ENCODE measurements around the gene ZG16B.

ZG16B gene

GRCh38 chr16:2787961-2788360 is 42.1 kb upstream of the ZG16B start:
- H3K36me3 ChIP-seq (ENCODE audit: control insufficient read depth, insufficient read depth, low read length) = no peaks in the 10 kb centered on the region
- H3K4me1 ChIP-seq (ENCODE audit: control insufficient read depth, insufficient read depth, low read length, poor library complexity, severe bottlenecking) = peaks cover 18% of the 10 kb centered on the region
- no peaks in the 10 kb centered on the region for H3K9me3 ChIP-seq (ENCODE audit: control insufficient read depth, low read length)
- no peaks in the 10 kb centered on the region for H3K27me3 ChIP-seq (replicated peaks; ENCODE audit: control insufficient read depth, insufficient read depth, low read length, poor library complexity, severe bottlenecking)
- H3K4me3 ChIP-seq (ENCODE audit: insufficient read depth, low read depth, low read length, poor library complexity, severe bottlenecking) = no peak overlapping the region
- no peak overlapping the region for H3K27ac ChIP-seq (ENCODE audit: insufficient read depth, low read length, poor library complexity, severe bottlenecking)
- no peak for DNase-seq

GRCh38 chr16:2790631-2791030 is 39.5 kb upstream of the ZG16B start:
- Histone ChIP-seq H3K27me3 (replicated peaks; ENCODE audit: control insufficient read depth, insufficient read depth, low read length, poor library complexity, severe bottlenecking) (no peaks in the 10 kb centered on the region), H3K4me3 (ENCODE audit: insufficient read depth, low read depth, low read length, poor library complexity, severe bottlenecking) (no peak overlapping the region), H3K27ac (ENCODE audit: insufficient read depth, low read length, poor library complexity, severe bottlenecking) (no peak overlapping the region), H3K4me1 (ENCODE audit: control insufficient read depth, insufficient read depth, low read length, poor library complexity, severe bottlenecking) (peaks cover 8% of the 10 kb centered on the region), H3K9me3 (ENCODE audit: control insufficient read depth, low read length) (no peaks in the 10 kb centered on the region), H3K36me3 (ENCODE audit: control insufficient read depth, insufficient read depth, low read length) (no peaks in the 10 kb centered on the region)
- no peak for DNase-seq

GRCh38 chr16:2791174-2791573 is 38.9 kb upstream of the ZG16B start:
- Histone ChIP-seq H3K36me3 (ENCODE audit: control insufficient read depth, insufficient read depth, low read length) (no peaks in the 10 kb centered on the region), H3K9me3 (ENCODE audit: control insufficient read depth, low read length) (no peaks in the 10 kb centered on the region), H3K27me3 (replicated peaks; ENCODE audit: control insufficient read depth, insufficient read depth, low read length, poor library complexity, severe bottlenecking) (no peaks in the 10 kb centered on the region), H3K4me3 (ENCODE audit: insufficient read depth, low read depth, low read length, poor library complexity, severe bottlenecking) (no peak overlapping the region), H3K27ac (ENCODE audit: insufficient read depth, low read length, poor library complexity, severe bottlenecking) (no peak overlapping the region), H3K4me1 (ENCODE audit: control insufficient read depth, insufficient read depth, low read length, poor library complexity, severe bottlenecking) (peaks cover 2% of the 10 kb centered on the region)
- DNase-seq = no peak

- Histone ChIP-seq H3K4me3 (ENCODE audit: insufficient read depth, low read depth, low read length, poor library complexity, severe bottlenecking) (no peak overlapping the region), H3K4me1 (ENCODE audit: control insufficient read depth, insufficient read depth, low read length, poor library complexity, severe bottlenecking) (no peaks in the 10 kb centered on the region), H3K36me3 (ENCODE audit: control insufficient read depth, insufficient read depth, low read length) (no peaks in the 10 kb centered on the region), H3K9me3 (ENCODE audit: control insufficient read depth, low read length) (no peaks in the 10 kb centered on the region), H3K27ac (ENCODE audit: insufficient read depth, low read length, poor library complexity, severe bottlenecking) (no peak overlapping the region), H3K27me3 (replicated peaks; ENCODE audit: control insufficient read depth, insufficient read depth, low read length, poor library complexity, severe bottlenecking) (no peaks in the 10 kb centered on the region)
- no peak for DNase-seq
Observed at GRCh38 chr16:2792940-2793339, 37.2 kb upstream of the ZG16B start.

GRCh38 chr16:2795395-2796143 is 34.5 kb upstream of the ZG16B start:
- no peak overlapping the region for H3K27ac ChIP-seq (ENCODE audit: insufficient read depth, low read length, poor library complexity, severe bottlenecking)
- H3K4me3 ChIP-seq (ENCODE audit: insufficient read depth, low read depth, low read length, poor library complexity, severe bottlenecking) = no peak overlapping the region
- H3K36me3 ChIP-seq (ENCODE audit: control insufficient read depth, insufficient read depth, low read length) = no peaks in the 10 kb centered on the region
- no peaks in the 10 kb centered on the region for H3K4me1 ChIP-seq (ENCODE audit: control insufficient read depth, insufficient read depth, low read length, poor library complexity, severe bottlenecking)
- no peak for DNase-seq
- no peaks in the 10 kb centered on the region for H3K9me3 ChIP-seq (ENCODE audit: control insufficient read depth, low read length)
- no peaks in the 10 kb centered on the region for H3K27me3 ChIP-seq (replicated peaks; ENCODE audit: control insufficient read depth, insufficient read depth, low read length, poor library complexity, severe bottlenecking)

- H3K4me3 ChIP-seq (ENCODE audit: insufficient read depth, low read depth, low read length, poor library complexity, severe bottlenecking) = no peak overlapping the region
- H3K36me3 ChIP-seq (ENCODE audit: control insufficient read depth, insufficient read depth, low read length) = no peaks in the 10 kb centered on the region
- H3K9me3 ChIP-seq (ENCODE audit: control insufficient read depth, low read length) = peaks cover 1% of the 10 kb centered on the region
- H3K4me1 ChIP-seq (ENCODE audit: control insufficient read depth, insufficient read depth, low read length, poor library complexity, severe bottlenecking) = no peaks in the 10 kb centered on the region
- no peak overlapping the region for H3K27ac ChIP-seq (ENCODE audit: insufficient read depth, low read length, poor library complexity, severe bottlenecking)
- no peaks in the 10 kb centered on the region for H3K27me3 ChIP-seq (replicated peaks; ENCODE audit: control insufficient read depth, insufficient read depth, low read length, poor library complexity, severe bottlenecking)
- no peak for DNase-seq
Observed at GRCh38 chr16:2798723-2799204, 31.3 kb upstream of the ZG16B start.

GRCh38 chr16:2799205-2799858 is 30.8 kb upstream of the ZG16B start:
- Histone ChIP-seq H3K9me3 (ENCODE audit: control insufficient read depth, low read length) (peaks cover 7% of the 10 kb centered on the region), H3K36me3 (ENCODE audit: control insufficient read depth, insufficient read depth, low read length) (no peaks in the 10 kb centered on the region), H3K4me3 (ENCODE audit: insufficient read depth, low read depth, low read length, poor library complexity, severe bottlenecking) (no peak overlapping the region), H3K4me1 (ENCODE audit: control insufficient read depth, insufficient read depth, low read length, poor library complexity, severe bottlenecking) (no peaks in the 10 kb centered on the region), H3K27ac (ENCODE audit: insufficient read depth, low read length, poor library complexity, severe bottlenecking) (no peak overlapping the region), H3K27me3 (replicated peaks; ENCODE audit: control insufficient read depth, insufficient read depth, low read length, poor library complexity, severe bottlenecking) (no peaks in the 10 kb centered on the region)
- DNase-seq = no peak

- Histone ChIP-seq H3K27ac (ENCODE audit: insufficient read depth, low read length, poor library complexity, severe bottlenecking) (no peak overlapping the region), H3K27me3 (replicated peaks; ENCODE audit: control insufficient read depth, insufficient read depth, low read length, poor library complexity, severe bottlenecking) (no peaks in the 10 kb centered on the region), H3K9me3 (ENCODE audit: control insufficient read depth, low read length) (peaks cover 9% of the 10 kb centered on the region), H3K4me1 (ENCODE audit: control insufficient read depth, insufficient read depth, low read length, poor library complexity, severe bottlenecking) (no peaks in the 10 kb centered on the region), H3K36me3 (ENCODE audit: control insufficient read depth, insufficient read depth, low read length) (no peaks in the 10 kb centered on the region), H3K4me3 (ENCODE audit: insufficient read depth, low read depth, low read length, poor library complexity, severe bottlenecking) (no peak overlapping the region)
- DNase-seq = no peak
Observed at GRCh38 chr16:2799859-2800226, 30.3 kb upstream of the ZG16B start.

GRCh38 chr16:2803545-2804195 is 26.4 kb upstream of the ZG16B start:
- no peak for DNase-seq
- peaks cover 9% of the 10 kb centered on the region for H3K9me3 ChIP-seq (ENCODE audit: control insufficient read depth, low read length)
- no peak overlapping the region for H3K4me3 ChIP-seq (ENCODE audit: insufficient read depth, low read depth, low read length, poor library complexity, severe bottlenecking)
- H3K27me3 ChIP-seq (replicated peaks; ENCODE audit: control insufficient read depth, insufficient read depth, low read length, poor library complexity, severe bottlenecking) = no peaks in the 10 kb centered on the region
- H3K27ac ChIP-seq (ENCODE audit: insufficient read depth, low read length, poor library complexity, severe bottlenecking) = no peak overlapping the region
- H3K4me1 ChIP-seq (ENCODE audit: control insufficient read depth, insufficient read depth, low read length, poor library complexity, severe bottlenecking) = no peaks in the 10 kb centered on the region
- H3K36me3 ChIP-seq (ENCODE audit: control insufficient read depth, insufficient read depth, low read length) = no peaks in the 10 kb centered on the region

GRCh38 chr16:2804728-2805127 is 25.4 kb upstream of the ZG16B start:
- DNase-seq = no peak
- Histone ChIP-seq H3K27ac (ENCODE audit: insufficient read depth, low read length, poor library complexity, severe bottlenecking) (no peak overlapping the region), H3K4me1 (ENCODE audit: control insufficient read depth, insufficient read depth, low read length, poor library complexity, severe bottlenecking) (no peaks in the 10 kb centered on the region), H3K36me3 (ENCODE audit: control insufficient read depth, insufficient read depth, low read length) (no peaks in the 10 kb centered on the region), H3K4me3 (ENCODE audit: insufficient read depth, low read depth, low read length, poor library complexity, severe bottlenecking) (no peak overlapping the region), H3K27me3 (replicated peaks; ENCODE audit: control insufficient read depth, insufficient read depth, low read length, poor library complexity, severe bottlenecking) (no peaks in the 10 kb centered on the region), H3K9me3 (ENCODE audit: control insufficient read depth, low read length) (peaks cover 9% of the 10 kb centered on the region)
